ENCODE measurements around the gene PRRG2.

Gene PRRG2

DNA sequence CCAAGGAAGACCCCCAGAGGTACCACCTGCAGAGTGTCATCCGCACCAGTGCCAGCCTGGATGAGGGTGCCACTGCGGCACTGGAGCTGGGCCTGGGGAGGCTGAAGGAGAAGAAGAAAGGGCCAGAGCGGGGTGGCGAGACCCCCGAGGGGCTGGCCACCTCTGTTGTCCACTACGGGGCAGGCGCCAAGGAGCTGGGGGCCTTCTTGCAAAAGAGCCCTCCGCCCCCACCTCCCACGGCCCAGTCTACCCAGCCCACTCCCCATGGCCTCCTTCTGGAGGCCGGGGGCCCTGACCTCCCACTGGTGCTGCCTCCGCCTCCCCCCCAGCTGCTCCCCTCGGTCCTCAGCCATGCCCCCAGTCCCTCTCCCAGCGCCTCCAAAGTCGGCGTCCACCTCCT lies 15.3 kb downstream of the PRRG2 start:
- Histone ChIP-seq H4K20me1 (ENCODE audit: insufficient read depth, low read length) (peaks cover 74% of the 10 kb centered on the region), H3K79me2 (ENCODE audit: insufficient read depth, low read length) (peaks cover 82% of the 10 kb centered on the region), H3K4me1 (ENCODE audit: insufficient read depth, low read length) (peaks cover 20% of the 10 kb centered on the region), H3K27ac (ENCODE audit: low read length) (no peak overlapping the region), H3K9me3 (ENCODE audit: insufficient read depth, low read length, severe bottlenecking) (no peaks in the 10 kb centered on the region), H3K36me3 (ENCODE audit: insufficient read depth, low read length) (peaks cover 83% of the 10 kb centered on the region), H3K9ac (ENCODE audit: low read depth, low read length) (no peak overlapping the region), H3K4me3 (ENCODE audit: low read depth in 1 of 2, low read length in 2 of 2) (no peak overlapping the region), H3K27me3 (ENCODE audit: insufficient read depth, low read length, poor library complexity) (no peaks in the 10 kb centered on the region), H2AFZ (ENCODE audit: low read depth, low read length) (no peak overlapping the region), H3K4me2 (ENCODE audit: insufficient read depth, low read length) (no peak overlapping the region)
- TF ChIP-seq EZH2 (IDR thresholded peaks at IDR 0.05; ENCODE audit: borderline replicate concordance, low read depth, low read length, severe bottlenecking) = no peak
- TF ChIP-seq, protein P1, sequence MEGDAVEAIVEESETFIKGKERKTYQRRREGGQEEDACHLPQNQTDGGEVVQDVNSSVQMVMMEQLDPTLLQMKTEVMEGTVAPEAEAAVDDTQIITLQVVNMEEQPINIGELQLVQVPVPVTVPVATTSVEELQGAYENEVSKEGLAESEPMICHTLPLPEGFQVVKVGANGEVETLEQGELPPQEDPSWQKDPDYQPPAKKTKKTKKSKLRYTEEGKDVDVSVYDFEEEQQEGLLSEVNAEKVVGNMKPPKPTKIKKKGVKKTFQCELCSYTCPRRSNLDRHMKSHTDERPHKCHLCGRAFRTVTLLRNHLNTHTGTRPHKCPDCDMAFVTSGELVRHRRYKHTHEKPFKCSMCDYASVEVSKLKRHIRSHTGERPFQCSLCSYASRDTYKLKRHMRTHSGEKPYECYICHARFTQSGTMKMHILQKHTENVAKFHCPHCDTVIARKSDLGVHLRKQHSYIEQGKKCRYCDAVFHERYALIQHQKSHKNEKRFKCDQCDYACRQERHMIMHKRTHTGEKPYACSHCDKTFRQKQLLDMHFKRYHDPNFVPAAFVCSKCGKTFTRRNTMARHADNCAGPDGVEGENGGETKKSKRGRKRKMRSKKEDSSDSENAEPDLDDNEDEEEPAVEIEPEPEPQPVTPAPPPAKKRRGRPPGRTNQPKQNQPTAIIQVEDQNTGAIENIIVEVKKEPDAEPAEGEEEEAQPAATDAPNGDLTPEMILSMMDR (IDR thresholded peaks at IDR 0.05; ENCODE audit: borderline replicate concordance, extremely low read depth, low read length, poor library complexity, severe bottlenecking) = no peak
- no peak for DNase-seq
- no peak for ATAC-seq (ENCODE audit: insufficient read depth, low read depth)

- Histone ChIP-seq H3K27me3 (ENCODE audit: insufficient read depth, low read length, poor library complexity) (no peaks in the 10 kb centered on the region), H4K20me1 (ENCODE audit: insufficient read depth, low read length) (peaks cover 80% of the 10 kb centered on the region), H2AFZ (ENCODE audit: low read depth, low read length) (no peak overlapping the region), H3K4me3 (ENCODE audit: low read depth in 1 of 2, low read length in 2 of 2) (no peak overlapping the region), H3K4me2 (ENCODE audit: insufficient read depth, low read length) (no peak overlapping the region), H3K4me1 (ENCODE audit: insufficient read depth, low read length) (peaks cover 18% of the 10 kb centered on the region), H3K79me2 (ENCODE audit: insufficient read depth, low read length) (peaks cover 81% of the 10 kb centered on the region), H3K9me3 (ENCODE audit: insufficient read depth, low read length, severe bottlenecking) (no peaks in the 10 kb centered on the region), H3K36me3 (ENCODE audit: insufficient read depth, low read length) (peaks cover 90% of the 10 kb centered on the region), H3K9ac (ENCODE audit: low read depth, low read length) (no peak overlapping the region), H3K27ac (ENCODE audit: low read length) (no peak overlapping the region)
- no peak for TF ChIP-seq EZH2 (IDR thresholded peaks at IDR 0.05; ENCODE audit: borderline replicate concordance, low read depth, low read length, severe bottlenecking)
- TF ChIP-seq, protein P1 (IDR thresholded peaks at IDR 0.05; ENCODE audit: borderline replicate concordance, extremely low read depth, low read length, poor library complexity, severe bottlenecking) = no peak
- DNase-seq (no peak), ATAC-seq (ENCODE audit: insufficient read depth, low read depth) (no peak)
Measured at GRCh38 chr19:49596954-49597702, 16.0 kb downstream of the PRRG2 start.

DNA sequence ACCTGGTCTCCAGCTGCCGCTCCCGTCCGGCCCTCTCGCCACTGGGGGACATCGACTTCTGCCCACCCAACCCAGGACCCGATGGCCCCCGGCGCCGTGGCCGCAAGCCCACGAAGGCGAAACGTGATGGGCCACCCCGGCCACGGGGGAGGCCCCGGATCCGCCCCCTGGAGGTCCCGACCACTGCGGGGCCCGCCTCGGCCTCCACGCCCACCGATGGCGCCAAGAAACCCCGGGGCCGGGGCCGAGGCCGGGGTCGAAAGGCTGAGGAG lies 16.5 kb downstream of the PRRG2 start:
- ATAC-seq (ENCODE audit: insufficient read depth, low read depth) = no peak
- H3K27ac ChIP-seq (ENCODE audit: low read length) = no peak overlapping the region

More for the DNA sequence above, 16.5 kb downstream of the PRRG2 start:
- Histone ChIP-seq H3K9ac (ENCODE audit: low read depth, low read length) (no peak overlapping the region), H3K27me3 (ENCODE audit: insufficient read depth, low read length, poor library complexity) (no peaks in the 10 kb centered on the region), H3K9me3 (ENCODE audit: insufficient read depth, low read length, severe bottlenecking) (no peaks in the 10 kb centered on the region), H3K79me2 (ENCODE audit: insufficient read depth, low read length) (peaks cover 81% of the 10 kb centered on the region), H3K4me3 (ENCODE audit: low read depth in 1 of 2, low read length in 2 of 2) (no peak overlapping the region), H2AFZ (ENCODE audit: low read depth, low read length) (no peak overlapping the region), H3K36me3 (ENCODE audit: insufficient read depth, low read length) (peaks cover 90% of the 10 kb centered on the region), H4K20me1 (ENCODE audit: insufficient read depth, low read length) (peaks cover 80% of the 10 kb centered on the region), H3K4me2 (ENCODE audit: insufficient read depth, low read length) (no peak overlapping the region), H3K4me1 (ENCODE audit: insufficient read depth, low read length) (peaks cover 13% of the 10 kb centered on the region)
- no peak for DNase-seq
- TF ChIP-seq EZH2 (IDR thresholded peaks at IDR 0.05; ENCODE audit: borderline replicate concordance, low read depth, low read length, severe bottlenecking) = no peak
- TF ChIP-seq, protein P1 (IDR thresholded peaks at IDR 0.05; ENCODE audit: borderline replicate concordance, extremely low read depth, low read length, poor library complexity, severe bottlenecking) = no peak

All from DND-41 (cell line).